CD14-positive monocyte (primary cell): ENCODE measurements around the gene CREB3L4. TPM values are rescaled to one million over a fixed set of nuclear protein-coding genes. Genes with fewer than 3 reads are reported as not detected.

Experiments used
- DNase-seq, 3 donors: peaks; one replicate each; pipeline ENCODE4 v3.0.0-alpha.2; 2011 to 2022
- H2AFZ ChIP-seq: 2 replicates; pipeline ENCODE4 v1.6.0; 2012; ENCODE audit warnings: mild to moderate bottlenecking, low read depth, low read length, inconsistent platforms; ENCODE audit not compliant: insufficient read depth, poor library complexity, severe bottlenecking
- H3K27ac ChIP-seq, 2 donors: 1 replicate in 1 of 2; 2 replicates in 1 of 2; pipeline ENCODE4 v1.5.1; 2012 to 2013; ENCODE audit warnings: low read length in 2 of 2, control low read depth in 1 of 2, inconsistent platforms in 1 of 2, low read depth in 1 of 2, mild to moderate bottlenecking in 1 of 2
- H3K27me3 ChIP-seq, 2 donors: one replicate each; pipeline versions ENCODE4 v1.6.0 to v1.6.1; 2011 to 2013; ENCODE audit warnings: low read length in 2 of 2; ENCODE audit not compliant: control insufficient read depth in 2 of 2, insufficient read depth in 2 of 2
- H3K36me3 ChIP-seq, 2 donors: replicated peaks in 1 of 2; 1 replicate in 1 of 2; 2 replicates in 1 of 2; pipeline versions ENCODE4 v1.5.1 to v1.6.1; 2012 to 2013; ENCODE audit warnings: low read length in 2 of 2, control low read depth in 1 of 2, inconsistent platforms in 1 of 2, mild to moderate bottlenecking in 1 of 2; ENCODE audit not compliant: insufficient read depth in 2 of 2, control insufficient read depth in 1 of 2
- H3K4me1 ChIP-seq, 2 donors: 1 replicate in 1 of 2; 2 replicates in 1 of 2; pipeline versions ENCODE4 v1.5.1 to v1.6.1; 2012 to 2013; ENCODE audit warnings: low read length in 2 of 2, control low read depth in 1 of 2, inconsistent platforms in 1 of 2, mild to moderate bottlenecking in 1 of 2, moderate library complexity in 1 of 2; ENCODE audit not compliant: insufficient read depth in 2 of 2, control insufficient read depth in 1 of 2
- H3K4me2 ChIP-seq: replicated peaks from 2 replicates; pipeline ENCODE3; 2012; ENCODE audit warnings: low read length, moderate library complexity, mild to moderate bottlenecking; ENCODE audit not compliant: poor library complexity, severe bottlenecking; ENCODE audit errors: extremely low read depth
- H3K4me3 ChIP-seq, 3 experiments: fragments of 200-600 bp in 1 of 3; sonication (generic) in 1 of 3; replicated peaks in 1 of 3; 1 replicate in 2 of 3; 2 replicates in 1 of 3; pipeline ENCODE4 v1.5.1; 2011 to 2013; ENCODE audit warnings: low read length in 3 of 3, mild to moderate bottlenecking in 3 of 3, control low read depth in 2 of 3, low read depth in 2 of 3, inconsistent platforms in 1 of 3, moderate library complexity in 1 of 3
- H3K79me2 ChIP-seq: 2 replicates; pipeline ENCODE4 v1.6.0; 2012; ENCODE audit warnings: mild to moderate bottlenecking, control low read depth, inconsistent platforms, low read length, moderate library complexity; ENCODE audit not compliant: insufficient read depth
- H3K9ac ChIP-seq: 2 replicates; pipeline ENCODE4 v1.6.0; 2017; ENCODE audit warnings: low read length, mild to moderate bottlenecking; ENCODE audit not compliant: insufficient read depth, poor library complexity, severe bottlenecking
- H3K9me3 ChIP-seq, 2 donors: replicated peaks in 1 of 2; 1 replicate in 1 of 2; 2 replicates in 1 of 2; pipeline versions ENCODE4 v1.5.1 to v1.6.1; 2012 to 2013; ENCODE audit warnings: low read length in 2 of 2, control low read depth in 1 of 2; ENCODE audit not compliant: control insufficient read depth in 1 of 2, insufficient read depth in 1 of 2
- H4K20me1 ChIP-seq: 2 replicates; pipeline ENCODE4 v1.6.0; 2012; ENCODE audit warnings: mild to moderate bottlenecking, low read length, control low read depth, moderate library complexity; ENCODE audit not compliant: insufficient read depth
- H3K27ac Mint-ChIP-seq, 7 donors: one replicate each; pipeline ENCODE4 v1.8.0; 2020; ENCODE audit warnings: mild to moderate bottlenecking in 7 of 7, mixed read lengths in 7 of 7, moderate library complexity in 6 of 7, inconsistent platforms in 2 of 7
- H3K27me3 Mint-ChIP-seq, 3 donors: one replicate each; pipeline ENCODE4 v1.8.0; 2021 to 2022; ENCODE audit warnings: low read depth in 3 of 3, mild to moderate bottlenecking in 3 of 3, mixed read lengths in 3 of 3, moderate library complexity in 3 of 3, inconsistent platforms in 1 of 3
- H3K36me3 Mint-ChIP-seq, 2 donors: one replicate each; pipeline ENCODE4 v1.8.0; 2020; ENCODE audit warnings: mixed read lengths in 2 of 2, inconsistent platforms in 1 of 2, mild to moderate bottlenecking in 1 of 2
- H3K4me1 Mint-ChIP-seq: one replicate; pipeline ENCODE4 v1.8.0; 2020; ENCODE audit warnings: mild to moderate bottlenecking, mixed read lengths
- H3K4me3 Mint-ChIP-seq, 2 donors: one replicate each; pipeline ENCODE4 v1.8.0; 2020; ENCODE audit warnings: mild to moderate bottlenecking in 2 of 2, mixed read lengths in 2 of 2, moderate library complexity in 1 of 2
- H3K9me3 Mint-ChIP-seq, 7 donors: one replicate each; pipeline ENCODE4 v1.8.0; 2020 to 2022; ENCODE audit warnings: mixed read lengths in 7 of 7, mild to moderate bottlenecking in 6 of 7, moderate library complexity in 6 of 7, inconsistent platforms in 2 of 7
- WGBS: methylation state at CpG from one replicate; pipeline ENCODE4 v1.1.5; 2013; ENCODE audit warnings: missing lambda C conversion rate; ENCODE audit not compliant: insufficient coverage; 5-methylcytosine and 5-hydroxymethylcytosine counted together
- intact Hi-C, 2 donors: fragments of 100-400 bp; cut with micrococcal nuclease; formaldehyde crosslinking; loops; one replicate each; pipeline versions ENCODE4 v1.15.0 to v1.15.1; 2023
- polyA plus RNA-seq, 3 donors: library from polyadenylated mRNA; depleted of rRNA in 1 of 3; unstranded in 2 of 3; stranded (reverse) in 1 of 3; fragments of 300-500 nt in 2 of 3; fragments of >200 nt in 1 of 3; fragmentation: Illumina TruSeq in 2 of 3; gene quantifications; 1 replicate in 2 of 3; 2 replicates in 1 of 3; pipeline ENCODE4 v1.2.3, GENCODE V29; 2012 to 2021
- TF ChIP-seq, protein P1 (sequence below): fragments of 200-600 bp; IDR thresholded peaks from one replicate; pipeline ENCODE4 v1.8.0; 2022; ENCODE audit warnings: antibody characterized with exemption, mild to moderate bottlenecking

The CREB3L4 gene
- polyA plus RNA-seq, 3 donors: 5.0 to 7.6 (median 6.8) TPM

DNA sequence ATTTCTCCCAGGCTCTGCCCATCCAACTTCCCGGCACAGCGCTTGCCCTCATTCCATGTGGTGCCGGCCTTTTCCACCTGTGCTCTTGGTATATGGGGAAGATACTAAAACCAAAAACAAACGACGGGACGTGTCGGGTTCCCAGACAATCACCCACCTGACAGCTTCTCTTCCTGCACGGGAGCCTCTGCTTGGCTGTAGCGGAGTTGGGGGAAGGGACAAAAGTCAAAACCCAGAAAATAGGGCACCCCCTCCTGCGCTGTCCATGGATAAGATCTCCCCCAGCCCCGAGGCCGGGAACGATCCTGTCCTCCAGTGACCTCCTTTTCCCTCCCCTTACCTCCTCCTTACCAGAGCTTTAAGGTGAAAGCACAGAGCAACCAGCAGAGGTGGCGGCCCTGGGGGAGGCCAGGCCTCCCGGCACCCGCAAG is 9.1 kb downstream of the CREB3L4 start:
- Mint-ChIP-seq H3K9me3 (no peaks in the 10 kb centered on the region), H3K36me3 (peaks cover 25 to 33% of the 10 kb centered on the region in 2 donors), H3K4me3 (peak overlapping the region; percentile 99), H3K4me1 (peaks cover 53% of the 10 kb centered on the region), H3K27me3 (peaks cover 0 to 4% (median 0%) of the 10 kb centered on the region in 3 donors), H3K27ac (peak overlapping the region; percentile 90 to 97 (median 92))
- Histone ChIP-seq H2AFZ (peak overlapping the region; percentile 89), H3K4me1 (peaks cover 25 to 43% of the 10 kb centered on the region in 2 donors), H3K9ac (peak overlapping the region; percentile 83), H4K20me1 (peaks cover 6% of the 10 kb centered on the region), H3K27me3 (no peaks in the 10 kb centered on the region), H3K79me2 (peaks cover 30% of the 10 kb centered on the region), H3K36me3 (peaks cover 23 to 31% of the 10 kb centered on the region in 2 donors), H3K4me2 (peak overlapping the region; percentile 90), H3K9me3 (no peaks in the 10 kb centered on the region), H3K4me3 (peak overlapping the region; percentile 75 to 95 (median 77)), H3K27ac (peak overlapping the region; percentile 53 to 85)
- no peak for DNase-seq
- 0% methylated on average over 7 of the region's 16 CpGs for WGBS
- TF ChIP-seq, protein P1, sequence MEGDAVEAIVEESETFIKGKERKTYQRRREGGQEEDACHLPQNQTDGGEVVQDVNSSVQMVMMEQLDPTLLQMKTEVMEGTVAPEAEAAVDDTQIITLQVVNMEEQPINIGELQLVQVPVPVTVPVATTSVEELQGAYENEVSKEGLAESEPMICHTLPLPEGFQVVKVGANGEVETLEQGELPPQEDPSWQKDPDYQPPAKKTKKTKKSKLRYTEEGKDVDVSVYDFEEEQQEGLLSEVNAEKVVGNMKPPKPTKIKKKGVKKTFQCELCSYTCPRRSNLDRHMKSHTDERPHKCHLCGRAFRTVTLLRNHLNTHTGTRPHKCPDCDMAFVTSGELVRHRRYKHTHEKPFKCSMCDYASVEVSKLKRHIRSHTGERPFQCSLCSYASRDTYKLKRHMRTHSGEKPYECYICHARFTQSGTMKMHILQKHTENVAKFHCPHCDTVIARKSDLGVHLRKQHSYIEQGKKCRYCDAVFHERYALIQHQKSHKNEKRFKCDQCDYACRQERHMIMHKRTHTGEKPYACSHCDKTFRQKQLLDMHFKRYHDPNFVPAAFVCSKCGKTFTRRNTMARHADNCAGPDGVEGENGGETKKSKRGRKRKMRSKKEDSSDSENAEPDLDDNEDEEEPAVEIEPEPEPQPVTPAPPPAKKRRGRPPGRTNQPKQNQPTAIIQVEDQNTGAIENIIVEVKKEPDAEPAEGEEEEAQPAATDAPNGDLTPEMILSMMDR: no peak
- intact Hi-C loops: no loop called here

DNA sequence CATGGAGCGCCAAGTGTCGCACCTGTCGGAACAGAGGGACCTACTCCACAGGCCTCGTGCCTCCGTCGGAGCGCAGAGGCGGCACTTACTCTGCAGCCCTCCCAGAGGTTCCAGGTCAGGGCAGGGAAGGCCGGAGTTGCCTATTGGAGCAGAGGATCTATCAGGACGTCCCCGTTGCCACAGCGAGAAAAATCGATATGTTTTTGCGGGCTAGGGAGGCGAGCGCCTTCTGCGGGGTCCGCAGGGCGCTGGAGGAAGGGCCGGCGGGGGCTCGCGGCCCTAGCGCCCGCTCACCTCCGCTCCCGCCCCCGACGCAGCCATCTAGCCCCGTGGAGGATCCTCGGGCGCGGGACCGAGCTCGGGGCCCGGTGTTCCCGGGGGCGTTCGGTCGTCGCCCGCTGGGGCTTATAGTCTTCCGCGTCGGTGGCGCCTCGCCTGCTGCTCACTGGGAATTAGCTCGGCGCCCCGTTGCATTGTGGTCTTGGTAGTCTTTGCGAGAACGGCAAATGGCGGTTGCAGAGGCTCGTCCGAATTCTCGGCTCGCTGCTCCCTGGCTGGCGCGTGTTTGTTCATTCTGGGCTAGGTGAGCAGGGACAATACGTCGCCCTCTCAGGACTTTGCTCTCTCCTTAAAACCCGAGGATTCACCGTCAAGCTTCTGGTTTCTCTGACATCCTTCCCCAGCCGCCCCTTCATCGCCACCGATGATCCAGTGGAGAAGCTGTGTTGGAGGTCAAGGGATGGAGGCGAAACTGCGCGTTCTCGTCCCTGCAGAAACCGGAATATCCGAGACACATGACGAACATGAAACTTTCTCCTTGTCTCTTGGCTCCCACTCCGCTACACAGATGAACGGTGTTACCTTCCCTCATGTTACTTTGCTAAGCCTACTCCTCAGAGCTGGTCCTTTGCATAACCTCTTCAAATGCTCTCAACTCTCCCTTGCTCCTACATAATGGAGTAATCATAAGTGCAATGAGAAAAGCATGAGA is 9.8 kb downstream of the CREB3L4 start, which contains the start of gene JTB:
Gene JTB (minus strand): TSS at position 425 of the 991 bp plus-strand sequence. CDS start 422 bp downstream, at position 3.
- H3K9me3 ChIP-seq: no peaks in the 10 kb centered on the region
- peak within 1 kb of the TSS; percentile 89 for H2AFZ ChIP-seq
- Mint-ChIP-seq H3K36me3 (peaks cover 25 to 33% of the 10 kb centered on the region in 2 donors), H3K9me3 (no peaks in the 10 kb centered on the region), H3K4me1 (peaks cover 50% of the 10 kb centered on the region), H3K4me3 (peak within 1 kb of the TSS; percentile 99), H3K27ac (peak within 1 kb of the TSS; percentile 90 to 97 (median 94)), H3K27me3 (peaks cover 0 to 2% (median 0%) of the 10 kb centered on the region in 3 donors)
- peak; percentile 62 to 79 (median 72) for DNase-seq
- WGBS: under 1% methylated on average over 68 of the region's 75 CpGs
- peak within 1 kb of the TSS; percentile 53 to 85 for H3K27ac ChIP-seq
- H3K36me3 ChIP-seq: peaks cover 23 to 31% of the 10 kb centered on the region in 2 donors
- TF ChIP-seq, protein P1: no peak
- peak within 1 kb of the TSS; percentile 90 for H3K4me2 ChIP-seq
- intact Hi-C loops: no loop called here
- H3K4me1 ChIP-seq: peaks cover 26 to 43% of the 10 kb centered on the region in 2 donors
- H3K9ac ChIP-seq: peak within 1 kb of the TSS; percentile 83
- peaks cover 6% of the 10 kb centered on the region for H4K20me1 ChIP-seq
- H3K79me2 ChIP-seq: peaks cover 30% of the 10 kb centered on the region
- H3K27me3 ChIP-seq: no peaks in the 10 kb centered on the region
- peak within 1 kb of the TSS; percentile 75 to 95 (median 77) for H3K4me3 ChIP-seq
